Endothelial cell of umbilical vein (primary cell): ENCODE data around the gene APP. TPM values are rescaled to one million over a fixed set of nuclear protein-coding genes. Genes with fewer than 3 reads are reported as not detected.

ENCODE experiments used
- BruUV-seq: library from RNA; stranded (reverse); fragments of 400-500 nt; replicated peaks from 2 replicates; lab custom pipeline; 2021; lab: Mats Ljungman, UMichigan
- CTCF ChIA-PET: fragments of 300-600, 350-600 bp; sonication (Branson Sonifier 250); formaldehyde crosslinking; loops from one replicate; lab custom pipeline; 2021; ENCODE audit warnings: antibody characterized with exemption, inconsistent platforms; lab: Charles Lee
- POLR2A ChIA-PET: fragments of 300-600, 350-600 bp; sonication (Branson Sonifier 250); formaldehyde crosslinking; loops from one replicate; lab custom pipeline; 2021; ENCODE audit warnings: antibody characterized with exemption, inconsistent platforms; lab: Charles Lee
- DNase-seq: peaks from one replicate; pipeline ENCODE4 v3.0.0-alpha.2; 2011; ENCODE audit warnings: low read depth, low spot score
- FAIRE-seq: peaks from 2 replicates; lab custom pipeline; 2011; peaks lifted over from hg19 to GRCh38; lab: Jason Lieb, UNC
- H2AFZ ChIP-seq: 2 replicates; pipeline ENCODE4 v1.6.0; 2012; ENCODE audit warnings: low read depth, low read length, control low read depth, inconsistent platforms
- H3K27ac ChIP-seq: 2 replicates; pipeline ENCODE4 v1.5.1; 2011; ENCODE audit warnings: low read depth, mild to moderate bottlenecking, control low read depth, low read length, moderate library complexity; ENCODE audit not compliant: insufficient read depth
- H3K27me3 ChIP-seq, 2 experiments: 2 replicates each; pipeline versions ENCODE4 v1.6.0 to v1.6.1; 2011; ENCODE audit warnings: low read length in 2 of 2, mixed read lengths in 1 of 2; ENCODE audit not compliant: control insufficient read depth in 2 of 2, insufficient read depth in 2 of 2
- H3K36me3 ChIP-seq, 2 experiments: 2 replicates in 1 of 2; 3 replicates in 1 of 2; pipeline ENCODE4 v1.5.1; 2011; ENCODE audit warnings: low read length in 2 of 2, mild to moderate bottlenecking in 1 of 2, moderate library complexity in 1 of 2; ENCODE audit not compliant: control insufficient read depth in 2 of 2, insufficient read depth in 2 of 2; ENCODE audit errors: extremely low read depth in 1 of 2
- H3K4me1 ChIP-seq: 3 replicates; pipeline ENCODE4 v1.5.1; 2011; ENCODE audit warnings: mild to moderate bottlenecking, low read length; ENCODE audit not compliant: control insufficient read depth, insufficient read depth; ENCODE audit errors: extremely low read depth
- H3K4me2 ChIP-seq: 2 replicates; pipeline ENCODE4 v1.6.1; 2011; ENCODE audit warnings: low read length, control low read depth, mixed read lengths; ENCODE audit not compliant: insufficient read depth
- H3K4me3 ChIP-seq, 3 experiments: fragments of 200-600 bp in 1 of 3; sonication (generic), shearing (Covaris generic) in 1 of 3; replicated peaks in 1 of 3; 2 replicates each; pipeline ENCODE4 v1.5.1; 2011 to 2016; ENCODE audit warnings: control low read depth in 3 of 3, low read length in 3 of 3, mild to moderate bottlenecking in 2 of 3, inconsistent platforms in 1 of 3, low read depth in 1 of 3, moderate library complexity in 1 of 3; ENCODE audit not compliant: insufficient read depth in 1 of 3
- H3K79me2 ChIP-seq: 2 replicates; pipeline ENCODE4 v1.6.0; 2012; ENCODE audit warnings: low read length, inconsistent platforms; ENCODE audit not compliant: control insufficient read depth, insufficient read depth
- H3K9ac ChIP-seq: replicated peaks from 2 replicates; pipeline ENCODE3; 2011; ENCODE audit warnings: low read length, control low read depth; ENCODE audit not compliant: insufficient read depth; ENCODE audit errors: extremely low read depth
- H3K9me1 ChIP-seq: replicated peaks from 3 replicates; pipeline ENCODE4 v1.6.0; 2011; ENCODE audit warnings: mild to moderate bottlenecking, low read length; ENCODE audit not compliant: control insufficient read depth, insufficient read depth; ENCODE audit errors: extremely low read depth
- H3K9me3 ChIP-seq: replicated peaks from 2 replicates; pipeline ENCODE4 v1.5.1; 2012; ENCODE audit warnings: low read length, inconsistent platforms; ENCODE audit not compliant: control insufficient read depth, insufficient read depth
- H4K20me1 ChIP-seq: replicated peaks from 2 replicates; pipeline ENCODE3; 2011; ENCODE audit warnings: mild to moderate bottlenecking, low read length; ENCODE audit not compliant: control insufficient read depth, insufficient read depth; ENCODE audit errors: extremely low read depth
- EZH2 ChIP-seq: IDR thresholded peaks from 2 replicates; pipeline ENCODE4 v1.6.1; 2012; ENCODE audit warnings: borderline replicate concordance, low read depth, mild to moderate bottlenecking, moderate library complexity, low read length, inconsistent platforms; ENCODE audit not compliant: severe bottlenecking
- FOS ChIP-seq: IDR thresholded peaks from 2 replicates; pipeline ENCODE4 v1.6.1; 2011; ENCODE audit warnings: mild to moderate bottlenecking, low read length, moderate library complexity, borderline replicate concordance; ENCODE audit not compliant: insufficient read depth
- GATA2 ChIP-seq: IDR thresholded peaks from 2 replicates; pipeline ENCODE4 v1.7.0; 2011; ENCODE audit warnings: low read depth, mild to moderate bottlenecking, moderate library complexity, mixed read lengths, low read length; ENCODE audit not compliant: insufficient read length, insufficient read depth
- JUN ChIP-seq: IDR thresholded peaks from 2 replicates; pipeline ENCODE4 v1.6.1; 2011; ENCODE audit warnings: borderline replicate concordance, low read depth; ENCODE audit not compliant: insufficient read length, insufficient read depth
- MAX ChIP-seq: IDR thresholded peaks from 2 replicates; pipeline ENCODE4 v1.6.1; 2011; ENCODE audit not compliant: insufficient read depth, insufficient read length
- POLR2AphosphoS5 ChIP-seq: IDR thresholded peaks from 2 replicates; pipeline ENCODE4 v1.6.1; 2012; ENCODE audit warnings: low read depth, mild to moderate bottlenecking, control low read depth, low read length, moderate library complexity; ENCODE audit not compliant: insufficient read depth
- dilution Hi-C: fragments of 300-500 bp; cut with MboI; formaldehyde crosslinking; loops from one replicate; pipeline ENCODE4 v1.15.0; 2019; ENCODE audit warnings: low sequenced_read_pairs; ENCODE audit not compliant: extremely low pct_ligation_motif_present
- intact Hi-C: fragments of 100-400 bp; cut with micrococcal nuclease; formaldehyde crosslinking; loops from one replicate; pipeline ENCODE4 v1.10.0; 2022
- polyA plus RNA-seq, 4 experiments: library from polyadenylated mRNA; depleted of rRNA in 3 of 4; stranded (reverse) in 3 of 4; unstranded in 1 of 4; fragments of >200 nt; gene quantifications; 2 replicates each; pipeline versions ENCODE4 v1.2.1 to v1.2.3, GENCODE V29; 2011 to 2012; ENCODE audit warnings: missing spikeins in 1 of 4
- total RNA-seq: library from RNA; stranded (reverse); gene quantifications from 2 replicates; pipeline ENCODE4 v1.2.3, GENCODE V29; 2021

Gene APP
- total and polyA plus RNA-seq, 2 donors (not counting 3 experiments of a cell fraction or from before 2014, with no cell fraction given) = 914 to 928 TPM

GRCh38 chr21:26115899-26116298 lies 54.7 kb downstream of the APP start:
- Histone ChIP-seq H3K36me3 (peaks cover 0 to 2% of the 10 kb centered on the region in 2 experiments), H4K20me1 (peaks cover 4% of the 10 kb centered on the region), H3K4me3 (no peak overlapping the region), H3K9me1 (no peaks in the 10 kb centered on the region), H2AFZ (no peak overlapping the region), H3K27me3 (no peaks in the 10 kb centered on the region), H3K9ac (no peak overlapping the region), H3K4me2 (peak overlapping the region; percentile 29), H3K4me1 (peaks cover 14% of the 10 kb centered on the region), H3K27ac (peak overlapping the region; percentile 64), H3K9me3 (no peaks in the 10 kb centered on the region), H3K79me2 (peaks cover 96% of the 10 kb centered on the region)
- ChIA-PET CTCF (interaction anchor here (0.6 to 1.3 kb wide), 2 partner anchors 9 to 71 kb away, joined by 3 read pairs; no protein-coding TSS in a partner anchor), POLR2A (no interaction called here)
- DNase-seq (peak; percentile 79), FAIRE-seq (no peak)
- intact Hi-C loops (no loop called here), dilution Hi-C loops (no loop called here)
- no peak for TF ChIP-seq GATA2
- TF ChIP-seq JUN = peak; percentile 39
- BruUV-seq = no TSS peak

GRCh38 chr21:26115305-26115704 lies 55.3 kb downstream of the APP start:
- H3K9me3 ChIP-seq = no peaks in the 10 kb centered on the region
- FAIRE-seq (no peak), DNase-seq (peak; percentile 73)
- no peaks in the 10 kb centered on the region for H3K9me1 ChIP-seq
- no peak overlapping the region for H3K4me2 ChIP-seq
- ChIA-PET POLR2A (no interaction called here), CTCF (interaction anchor here (1.3 to 1.4 kb wide), 2 partner anchors 10 to 50 kb away, joined by 3 to 4 read pairs; no protein-coding TSS in a partner anchor)
- intact Hi-C loops (no loop called here), dilution Hi-C loops (no loop called here)
- peaks cover 4% of the 10 kb centered on the region for H4K20me1 ChIP-seq
- no peak overlapping the region for H2AFZ ChIP-seq
- no peaks in the 10 kb centered on the region for H3K27me3 ChIP-seq
- peaks cover 94% of the 10 kb centered on the region for H3K79me2 ChIP-seq
- no peak for TF ChIP-seq POLR2AphosphoS5
- TF ChIP-seq FOS = no peak
- no peak for TF ChIP-seq JUN
- TF ChIP-seq EZH2 = no peak
- no peak for TF ChIP-seq MAX
- H3K27ac ChIP-seq = no peak overlapping the region
- H3K9ac ChIP-seq = no peak overlapping the region
- H3K4me1 ChIP-seq = peaks cover 14% of the 10 kb centered on the region
- no peak overlapping the region for H3K4me3 ChIP-seq
- peaks cover 0 to 2% of the 10 kb centered on the region in 2 experiments for H3K36me3 ChIP-seq
- BruUV-seq = TSS peak; percentile 22
